Calu3 (cell line): ENCODE data around the gene NSG2. TPM values are rescaled to one million over a fixed set of nuclear protein-coding genes. Genes with fewer than 3 reads are reported as not detected.

Source experiments
- Bru-seq: library from RNA; stranded (reverse); fragments of 400-500 nt; gene quantifications from one replicate; lab custom pipeline; 2021; lab: Mats Ljungman, UMichigan
- BruChase-seq, 2 experiments: library from RNA; stranded (reverse); fragments of 400-500 nt; gene quantifications; one replicate each; lab custom pipeline; 2021; lab: Mats Ljungman, UMichigan
- BruUV-seq: library from RNA; stranded (reverse); fragments of 400-500 nt; replicated peaks from 2 replicates; lab custom pipeline; 2021; lab: Mats Ljungman, UMichigan
- CTCF ChIA-PET: fragments of 300-600 bp; sonication (Branson Sonifier 250); formaldehyde crosslinking; loops from one replicate; lab custom pipeline; 2022; ENCODE audit warnings: antibody characterized with exemption; lab: Charles Lee
- DNase-seq: peaks from one replicate; pipeline ENCODE4 v3.0.0; 2022
- H3K27ac Mint-ChIP-seq: one replicate; pipeline ENCODE4 v1.8.0; 2022; ENCODE audit warnings: mixed read lengths; ENCODE audit not compliant: unreplicated experiment
- H3K27me3 Mint-ChIP-seq: one replicate; pipeline ENCODE4 v1.8.0; 2022; ENCODE audit warnings: mixed read lengths; ENCODE audit not compliant: unreplicated experiment
- H3K36me3 Mint-ChIP-seq: one replicate; pipeline ENCODE4 v1.8.0; 2022; ENCODE audit warnings: mild to moderate bottlenecking, moderate library complexity, mixed read lengths; ENCODE audit not compliant: insufficient read depth, unreplicated experiment
- H3K4me1 Mint-ChIP-seq: one replicate; pipeline ENCODE4 v1.8.0; 2022; ENCODE audit warnings: mild to moderate bottlenecking, low read depth, mixed read lengths; ENCODE audit not compliant: unreplicated experiment
- H3K4me3 Mint-ChIP-seq: one replicate; pipeline ENCODE4 v1.8.0; 2022; ENCODE audit warnings: mild to moderate bottlenecking, low read depth, moderate library complexity, mixed read lengths; ENCODE audit not compliant: unreplicated experiment
- H3K9me3 Mint-ChIP-seq: one replicate; pipeline ENCODE4 v1.8.0; 2022; ENCODE audit warnings: low read depth, mixed read lengths; ENCODE audit not compliant: unreplicated experiment
- CTCF ChIP-seq: fragments of 200-600 bp; IDR thresholded peaks from one replicate; pipeline ENCODE4 v1.8.0; 2022; ENCODE audit warnings: antibody characterized with exemption; ENCODE audit not compliant: unreplicated experiment
- intact Hi-C: fragments of 100-400 bp; cut with micrococcal nuclease; formaldehyde crosslinking; loops from one replicate; pipeline ENCODE4 v1.10.0; 2022; ENCODE audit not compliant: unreplicated experiment
- long read RNA-seq: library from polyadenylated mRNA; stranded (forward); transcript quantifications from one replicate; pipeline ENCODE4 v2.0.0, GENCODE V29; 2022
- total RNA-seq: library from RNA; stranded (reverse); gene quantifications from 2 replicates; pipeline ENCODE4 v1.2.3, GENCODE V29; 2022

The NSG2 gene
- not detected in 2 replicates for total RNA-seq
- percentile 4 among the genes with signal in this experiment for Bru-seq, nascent RNA
- BruChase-seq, experiment 1, labeled RNA remaining after a 6-hour chase: percentile 7 among the genes with signal in this experiment
- BruChase-seq, experiment 2, labeled RNA remaining after a 2-hour chase: percentile 7 among the genes with signal in this experiment
- long read RNA-seq: 0 reads

- CTCF ChIA-PET: interaction anchor here (0.6 to 2.7 kb wide), 13 partner anchors 10 to 451 kb away, joined by 3 to 61 read pairs (median 4); no protein-coding TSS in a partner anchor
- Mint-ChIP-seq H3K36me3 (no peaks in the 10 kb centered on the region), H3K4me3 (no peak within 1 kb of the TSS)
Observed at GRCh38 chr5:174045470-174046025, at the start of gene NSG2. Gene NSG2, plus strand, starts transcription at chr5:174045706. Its CDS starts 1,050 bp downstream, at chr5:174046756.

GRCh38 chr5:173997331-173997730 lies 48.2 kb upstream of the NSG2 start:
- CTCF ChIA-PET: no interaction called here
- no TSS peak for BruUV-seq
- Mint-ChIP-seq H3K4me1 (no peaks in the 10 kb centered on the region), H3K27me3 (peaks cover 65% of the 10 kb centered on the region), H3K9me3 (no peaks in the 10 kb centered on the region), H3K27ac (no peak overlapping the region), H3K36me3 (no peaks in the 10 kb centered on the region), H3K4me3 (no peak overlapping the region)
- no peak for DNase-seq
- intact Hi-C loops: no loop called here
- TF ChIP-seq CTCF: no peak

More at GRCh38 chr5:174045470-174046025, at the start of gene NSG2:
- DNase-seq: peak; percentile 89
- Mint-ChIP-seq H3K27me3 (peaks cover 45% of the 10 kb centered on the region), H3K27ac (no peak within 1 kb of the TSS), H3K9me3 (no peaks in the 10 kb centered on the region), H3K4me1 (no peaks in the 10 kb centered on the region)
- TF ChIP-seq CTCF: peak; percentile 84
- intact Hi-C loops: loop anchor here (1.0 to 10.0 kb wide), 2 partner anchors 272 to 889 kb away; no protein-coding TSS in a partner anchor
- BruUV-seq: no TSS peak

GRCh38 chr5:173998531-173998930 lies 47.0 kb upstream of the NSG2 start:
- H3K9me3 Mint-ChIP-seq: no peaks in the 10 kb centered on the region
- BruUV-seq: no TSS peak
- CTCF ChIA-PET: no interaction called here
- no peaks in the 10 kb centered on the region for H3K36me3 Mint-ChIP-seq
- no peaks in the 10 kb centered on the region for H3K4me1 Mint-ChIP-seq
- DNase-seq: no peak
- no peak overlapping the region for H3K4me3 Mint-ChIP-seq
- TF ChIP-seq CTCF: no peak
- intact Hi-C loops: no loop called here
- H3K27me3 Mint-ChIP-seq: peaks cover 73% of the 10 kb centered on the region
- no peak overlapping the region for H3K27ac Mint-ChIP-seq

- no peak for DNase-seq
- CTCF ChIA-PET: no interaction called here
Observed at GRCh38 chr5:174000076-174000475, 45.4 kb upstream of the NSG2 start.

More at GRCh38 chr5:174000076-174000475, 45.4 kb upstream of the NSG2 start:
- Mint-ChIP-seq H3K9me3 (no peaks in the 10 kb centered on the region), H3K27me3 (peaks cover 64% of the 10 kb centered on the region), H3K36me3 (no peaks in the 10 kb centered on the region), H3K4me3 (no peak overlapping the region), H3K27ac (no peak overlapping the region), H3K4me1 (no peaks in the 10 kb centered on the region)
- no peak for TF ChIP-seq CTCF
- BruUV-seq: no TSS peak
- intact Hi-C loops: no loop called here
